ENCODE measurements around the gene DRG1. TPM values are rescaled to one million over a fixed set of nuclear protein-coding genes. Genes with fewer than 3 reads are reported as not detected.

The DRG1 gene
- polyA plus RNA-seq, 1 donor from 2014 or later = 90.2 TPM

GRCh38 chr22:31446767-31447166 lies 47.4 kb downstream of the DRG1 start:
- Histone ChIP-seq H3K9me2 (ENCODE audit: insufficient read depth, low read length) (no peaks in the 10 kb centered on the region), H4K20me1 (ENCODE audit: insufficient read depth) (no peaks in the 10 kb centered on the region), H2AFZ (ENCODE audit: low read depth, low read length) (no peak overlapping the region), H3K9me3 (ENCODE audit: low read length) (no peaks in the 10 kb centered on the region), H3K27me3 (ENCODE audit: insufficient read depth, low read depth, low read length) (no peaks in the 10 kb centered on the region), H3K9ac (ENCODE audit: low read length) (no peak overlapping the region), H3F3A (ENCODE audit: insufficient read depth, low read length, poor library complexity, severe bottlenecking) (no peaks in the 10 kb centered on the region), H3K79me2 (replicated peaks; ENCODE audit: insufficient read depth, low read length) (no peaks in the 10 kb centered on the region), H3K4me2 (ENCODE audit: low read length) (no peak overlapping the region), H3K36me3 (ENCODE audit: insufficient read depth, low read length) (peaks cover 7% of the 10 kb centered on the region), H3K27ac (ENCODE audit: low read length) (no peak overlapping the region), H3K4me3 (ENCODE audit: low read length) (no peak overlapping the region)
- TF ChIP-seq POLR2AphosphoS5 (IDR thresholded peaks at IDR 0.05) (no peak), RAD21 (conservative IDR thresholded peaks at IDR 0.05) (no peak), EP300 (conservative IDR thresholded peaks at IDR 0.05; ENCODE audit: poor library complexity, severe bottlenecking) (no peak), EZH2 (IDR thresholded peaks at IDR 0.05; ENCODE audit: borderline replicate concordance, insufficient read depth, low read length, poor library complexity, severe bottlenecking) (no peak), SMC3 (conservative IDR thresholded peaks at IDR 0.05; ENCODE audit: poor library complexity) (no peak), TAF1 (IDR thresholded peaks at IDR 0.05; ENCODE audit: low read depth) (no peak), MXI1 (conservative IDR thresholded peaks at IDR 0.05; ENCODE audit: poor library complexity, severe bottlenecking) (no peak)
- TF ChIP-seq, protein P1, sequence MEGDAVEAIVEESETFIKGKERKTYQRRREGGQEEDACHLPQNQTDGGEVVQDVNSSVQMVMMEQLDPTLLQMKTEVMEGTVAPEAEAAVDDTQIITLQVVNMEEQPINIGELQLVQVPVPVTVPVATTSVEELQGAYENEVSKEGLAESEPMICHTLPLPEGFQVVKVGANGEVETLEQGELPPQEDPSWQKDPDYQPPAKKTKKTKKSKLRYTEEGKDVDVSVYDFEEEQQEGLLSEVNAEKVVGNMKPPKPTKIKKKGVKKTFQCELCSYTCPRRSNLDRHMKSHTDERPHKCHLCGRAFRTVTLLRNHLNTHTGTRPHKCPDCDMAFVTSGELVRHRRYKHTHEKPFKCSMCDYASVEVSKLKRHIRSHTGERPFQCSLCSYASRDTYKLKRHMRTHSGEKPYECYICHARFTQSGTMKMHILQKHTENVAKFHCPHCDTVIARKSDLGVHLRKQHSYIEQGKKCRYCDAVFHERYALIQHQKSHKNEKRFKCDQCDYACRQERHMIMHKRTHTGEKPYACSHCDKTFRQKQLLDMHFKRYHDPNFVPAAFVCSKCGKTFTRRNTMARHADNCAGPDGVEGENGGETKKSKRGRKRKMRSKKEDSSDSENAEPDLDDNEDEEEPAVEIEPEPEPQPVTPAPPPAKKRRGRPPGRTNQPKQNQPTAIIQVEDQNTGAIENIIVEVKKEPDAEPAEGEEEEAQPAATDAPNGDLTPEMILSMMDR (IDR thresholded peaks at IDR 0.05; ENCODE audit: poor library complexity, severe bottlenecking) = no peak
- TF ChIP-seq, protein P2, sequence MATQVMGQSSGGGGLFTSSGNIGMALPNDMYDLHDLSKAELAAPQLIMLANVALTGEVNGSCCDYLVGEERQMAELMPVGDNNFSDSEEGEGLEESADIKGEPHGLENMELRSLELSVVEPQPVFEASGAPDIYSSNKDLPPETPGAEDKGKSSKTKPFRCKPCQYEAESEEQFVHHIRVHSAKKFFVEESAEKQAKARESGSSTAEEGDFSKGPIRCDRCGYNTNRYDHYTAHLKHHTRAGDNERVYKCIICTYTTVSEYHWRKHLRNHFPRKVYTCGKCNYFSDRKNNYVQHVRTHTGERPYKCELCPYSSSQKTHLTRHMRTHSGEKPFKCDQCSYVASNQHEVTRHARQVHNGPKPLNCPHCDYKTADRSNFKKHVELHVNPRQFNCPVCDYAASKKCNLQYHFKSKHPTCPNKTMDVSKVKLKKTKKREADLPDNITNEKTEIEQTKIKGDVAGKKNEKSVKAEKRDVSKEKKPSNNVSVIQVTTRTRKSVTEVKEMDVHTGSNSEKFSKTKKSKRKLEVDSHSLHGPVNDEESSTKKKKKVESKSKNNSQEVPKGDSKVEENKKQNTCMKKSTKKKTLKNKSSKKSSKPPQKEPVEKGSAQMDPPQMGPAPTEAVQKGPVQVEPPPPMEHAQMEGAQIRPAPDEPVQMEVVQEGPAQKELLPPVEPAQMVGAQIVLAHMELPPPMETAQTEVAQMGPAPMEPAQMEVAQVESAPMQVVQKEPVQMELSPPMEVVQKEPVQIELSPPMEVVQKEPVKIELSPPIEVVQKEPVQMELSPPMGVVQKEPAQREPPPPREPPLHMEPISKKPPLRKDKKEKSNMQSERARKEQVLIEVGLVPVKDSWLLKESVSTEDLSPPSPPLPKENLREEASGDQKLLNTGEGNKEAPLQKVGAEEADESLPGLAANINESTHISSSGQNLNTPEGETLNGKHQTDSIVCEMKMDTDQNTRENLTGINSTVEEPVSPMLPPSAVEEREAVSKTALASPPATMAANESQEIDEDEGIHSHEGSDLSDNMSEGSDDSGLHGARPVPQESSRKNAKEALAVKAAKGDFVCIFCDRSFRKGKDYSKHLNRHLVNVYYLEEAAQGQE (IDR thresholded peaks at IDR 0.05; ENCODE audit: borderline replicate concordance) = no peak

DNA sequence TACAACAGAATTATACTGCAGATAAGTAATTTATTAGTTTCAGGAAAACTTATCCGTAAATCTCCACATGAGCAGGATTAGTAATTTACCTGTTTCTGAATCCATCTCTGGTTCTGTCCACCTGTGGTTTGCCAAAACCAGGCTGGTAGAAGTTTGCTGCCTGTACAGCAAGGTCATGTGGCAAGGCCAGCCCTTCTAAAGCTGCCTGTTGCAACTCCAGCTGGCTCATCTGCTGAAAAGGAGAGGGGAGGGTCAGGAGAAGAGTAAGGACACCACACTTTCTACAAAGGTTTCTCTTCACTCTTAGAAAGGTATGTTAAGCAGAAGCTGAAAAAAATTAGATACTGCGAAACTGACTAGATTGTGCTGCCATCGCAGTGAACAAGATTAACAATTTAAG lies 47.9 kb downstream of the DRG1 start:
- Histone ChIP-seq H2AFZ (ENCODE audit: low read depth, low read length) (no peak overlapping the region), H3K27ac (ENCODE audit: low read length) (no peak overlapping the region)
- TF ChIP-seq, protein P2 (IDR thresholded peaks at IDR 0.05; ENCODE audit: borderline replicate concordance) = no peak
- TF ChIP-seq EZH2 (IDR thresholded peaks at IDR 0.05; ENCODE audit: borderline replicate concordance, insufficient read depth, low read length, poor library complexity, severe bottlenecking) (no peak), EP300 (conservative IDR thresholded peaks at IDR 0.05; ENCODE audit: poor library complexity, severe bottlenecking) (no peak), MXI1 (conservative IDR thresholded peaks at IDR 0.05; ENCODE audit: poor library complexity, severe bottlenecking) (no peak), POLR2AphosphoS5 (IDR thresholded peaks at IDR 0.05) (no peak), SMC3 (conservative IDR thresholded peaks at IDR 0.05; ENCODE audit: poor library complexity) (no peak), RAD21 (conservative IDR thresholded peaks at IDR 0.05) (no peak), TAF1 (IDR thresholded peaks at IDR 0.05; ENCODE audit: low read depth) (no peak)
- TF ChIP-seq, protein P1 (IDR thresholded peaks at IDR 0.05; ENCODE audit: poor library complexity, severe bottlenecking) = no peak

More for the DNA sequence above, 47.9 kb downstream of the DRG1 start:
- Histone ChIP-seq H4K20me1 (ENCODE audit: insufficient read depth) (no peaks in the 10 kb centered on the region), H3K36me3 (ENCODE audit: insufficient read depth, low read length) (peaks cover 8% of the 10 kb centered on the region), H3K9me3 (ENCODE audit: low read length) (no peaks in the 10 kb centered on the region), H3K4me2 (ENCODE audit: low read length) (no peak overlapping the region), H3K27me3 (ENCODE audit: insufficient read depth, low read depth, low read length) (no peaks in the 10 kb centered on the region), H3K4me3 (ENCODE audit: low read length) (no peak overlapping the region), H3F3A (ENCODE audit: insufficient read depth, low read length, poor library complexity, severe bottlenecking) (no peaks in the 10 kb centered on the region), H3K79me2 (replicated peaks; ENCODE audit: insufficient read depth, low read length) (no peaks in the 10 kb centered on the region), H3K9me2 (ENCODE audit: insufficient read depth, low read length) (no peaks in the 10 kb centered on the region), H3K9ac (ENCODE audit: low read length) (no peak overlapping the region)
